HepG2 (cell line): Measurements from ENCODE around the gene HS6ST1. TPM values are rescaled to one million over a fixed set of nuclear protein-coding genes. Genes with fewer than 3 reads are reported as not detected.

ENCODE experiments used
- HNRNPL ChIP-seq: fragments of 200-400 bp; formaldehyde crosslinking; IDR thresholded peaks from 2 replicates; pipeline ENCODE4 v1.6.1; 2017; ENCODE audit warnings: mild to moderate bottlenecking, low read depth, low read length
- KDM5B ChIP-seq: sonication (generic); formaldehyde crosslinking; IDR thresholded peaks from 2 replicates; pipeline ENCODE4 v1.4.0; 2020; ENCODE audit warnings: missing genetic modification reagents, mild to moderate bottlenecking, borderline replicate concordance
- PATZ1 ChIP-seq: sonication (generic); formaldehyde crosslinking; IDR thresholded peaks from 2 replicates; pipeline ENCODE4 v1.4.0; 2020; ENCODE audit warnings: missing genetic modification reagents
- SMAD1 ChIP-seq: sonication (generic); formaldehyde crosslinking; IDR thresholded peaks from 2 replicates; pipeline ENCODE4 v1.4.0; 2020; ENCODE audit warnings: missing genetic modification reagents, low read depth, mild to moderate bottlenecking, borderline replicate concordance
- ZBTB33 ChIP-seq: sonication (generic); formaldehyde crosslinking; IDR thresholded peaks from 2 replicates; pipeline ENCODE4 v1.4.0; 2020; ENCODE audit warnings: missing genetic modification reagents
- ZBTB46 ChIP-seq: sonication (generic); formaldehyde crosslinking; IDR thresholded peaks from 2 replicates; pipeline ENCODE4 v1.4.0; 2020; ENCODE audit warnings: mild to moderate bottlenecking, missing genetic modification reagents, borderline replicate concordance
- ZNF317 ChIP-seq: sonication (generic); formaldehyde crosslinking; IDR thresholded peaks from 2 replicates; pipeline ENCODE4 v1.5.0; 2020; ENCODE audit warnings: mild to moderate bottlenecking, missing genetic modification reagents
- ZNF552 ChIP-seq: sonication (generic); formaldehyde crosslinking; IDR thresholded peaks from 2 replicates; pipeline ENCODE4 v1.9.0; 2022; ENCODE audit warnings: missing genetic modification reagents, mild to moderate bottlenecking, borderline replicate concordance
- ZNF850 ChIP-seq: sonication (generic); formaldehyde crosslinking; conservative IDR thresholded peaks from 2 replicates; pipeline ENCODE4 v1.9.0; 2021; ENCODE audit warnings: mild to moderate bottlenecking, missing genetic modification reagents
- polyA plus RNA-seq, 8 experiments: library from polyadenylated mRNA; depleted of rRNA in 3 of 8; stranded (reverse) in 7 of 8; unstranded in 1 of 8; fragments of >200 nt; fragmentation: Illumina TruSeq in 4 of 8; extraction: Trizol in 4 of 8; gene quantifications; 2 replicates each; pipeline versions ENCODE4 v1.2.1 to v1.2.3, GENCODE V29; 2011 to 2016; ENCODE audit warnings: low read depth in 4 of 8, missing spikeins in 1 of 8, mixed read lengths in 1 of 8; ENCODE audit not compliant: insufficient read depth in 1 of 8
- total RNA-seq, 5 experiments: library from RNA; depleted of rRNA; stranded (reverse); fragments of >200 nt; fragmentation: Illumina TruSeq; extraction: Trizol; gene quantifications; 2 replicates each; pipeline ENCODE4 v1.2.3, GENCODE V29; 2016; ENCODE audit warnings: low read depth in 1 of 5
- TF ChIP-seq, protein P1 (sequence below): sonication (generic); formaldehyde crosslinking; IDR thresholded peaks from 2 replicates; pipeline ENCODE4 v1.4.0; 2020; ENCODE audit warnings: missing genetic modification reagents
- TF ChIP-seq, protein P2 (sequence below): sonication (generic); formaldehyde crosslinking; IDR thresholded peaks from 2 replicates; pipeline ENCODE4 v1.8.1; 2023; ENCODE audit warnings: missing genetic modification reagents, mild to moderate bottlenecking, borderline replicate concordance

The HS6ST1 gene
- total and polyA plus RNA-seq, 2 of the 13 experiments (the other 11 are each of a cell fraction or from before 2014, with no cell fraction given), result 34.5 to 84.6 TPM

DNA sequence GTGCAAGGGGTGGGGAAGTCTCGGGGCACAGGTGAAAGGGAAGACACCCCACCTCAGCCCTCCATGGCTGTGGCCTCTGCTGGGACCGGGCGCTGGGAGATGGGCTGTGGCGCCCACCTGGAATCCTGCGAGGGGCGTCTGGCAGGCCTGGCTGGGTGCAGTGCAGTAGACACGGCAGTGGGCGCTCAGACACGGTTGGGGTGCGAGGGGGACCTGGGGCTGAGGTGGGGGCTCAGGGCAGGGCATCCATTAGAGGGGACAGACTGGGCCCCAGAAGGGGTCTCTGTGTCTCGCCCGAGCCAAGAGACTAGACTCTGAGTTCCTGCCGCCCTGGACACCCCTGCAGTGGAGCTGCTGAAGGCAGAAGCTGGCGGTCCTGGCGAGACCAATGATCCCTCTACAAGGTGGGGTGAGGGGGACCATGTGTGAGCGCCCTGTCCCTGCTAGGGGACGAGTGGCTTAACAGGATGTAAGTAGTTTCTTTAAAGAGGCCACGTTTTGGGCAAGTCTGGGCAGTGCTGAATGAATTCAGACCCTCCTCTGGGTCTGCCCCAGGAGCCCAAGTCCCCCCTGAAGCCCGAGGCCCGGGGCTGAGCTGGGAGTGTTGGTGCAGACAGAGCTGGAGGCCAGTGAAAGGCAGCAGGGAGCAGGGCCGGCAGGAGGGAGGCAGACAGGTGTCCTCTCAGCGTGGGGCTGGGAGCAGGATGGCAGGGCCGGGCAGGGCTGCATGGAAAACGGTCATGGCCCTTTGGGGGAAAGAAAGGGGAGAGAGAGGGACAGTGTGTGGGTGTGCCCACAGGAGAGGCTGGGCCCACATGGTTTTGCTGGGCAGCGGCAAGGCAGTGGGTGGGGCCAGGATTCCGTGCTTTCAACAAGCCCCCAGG lies 57.2 kb downstream of the HS6ST1 start (continued):
- TF ChIP-seq ZNF317 (CRISPR knock-in tag) (0 out of 2 replicates have a peak, but pooled peaks have one; percentile 1), HNRNPL (peak; percentile 84), PATZ1 (CRISPR knock-in tag) (0 out of 2 replicates have a peak, but pooled peaks have one; percentile 10), SMAD1 (CRISPR knock-in tag) (peak; percentile 70; the same call in 1 of the 2 replicates), ZNF850 (CRISPR knock-in tag) (no peak), ZNF552 (no peak), ZBTB33 (CRISPR knock-in tag) (peak; percentile 83; the same call in 1 of the 2 replicates), KDM5B (CRISPR knock-in tag) (no peak), ZBTB46 (CRISPR knock-in tag) (no peak)
- TF ChIP-seq, protein P1, sequence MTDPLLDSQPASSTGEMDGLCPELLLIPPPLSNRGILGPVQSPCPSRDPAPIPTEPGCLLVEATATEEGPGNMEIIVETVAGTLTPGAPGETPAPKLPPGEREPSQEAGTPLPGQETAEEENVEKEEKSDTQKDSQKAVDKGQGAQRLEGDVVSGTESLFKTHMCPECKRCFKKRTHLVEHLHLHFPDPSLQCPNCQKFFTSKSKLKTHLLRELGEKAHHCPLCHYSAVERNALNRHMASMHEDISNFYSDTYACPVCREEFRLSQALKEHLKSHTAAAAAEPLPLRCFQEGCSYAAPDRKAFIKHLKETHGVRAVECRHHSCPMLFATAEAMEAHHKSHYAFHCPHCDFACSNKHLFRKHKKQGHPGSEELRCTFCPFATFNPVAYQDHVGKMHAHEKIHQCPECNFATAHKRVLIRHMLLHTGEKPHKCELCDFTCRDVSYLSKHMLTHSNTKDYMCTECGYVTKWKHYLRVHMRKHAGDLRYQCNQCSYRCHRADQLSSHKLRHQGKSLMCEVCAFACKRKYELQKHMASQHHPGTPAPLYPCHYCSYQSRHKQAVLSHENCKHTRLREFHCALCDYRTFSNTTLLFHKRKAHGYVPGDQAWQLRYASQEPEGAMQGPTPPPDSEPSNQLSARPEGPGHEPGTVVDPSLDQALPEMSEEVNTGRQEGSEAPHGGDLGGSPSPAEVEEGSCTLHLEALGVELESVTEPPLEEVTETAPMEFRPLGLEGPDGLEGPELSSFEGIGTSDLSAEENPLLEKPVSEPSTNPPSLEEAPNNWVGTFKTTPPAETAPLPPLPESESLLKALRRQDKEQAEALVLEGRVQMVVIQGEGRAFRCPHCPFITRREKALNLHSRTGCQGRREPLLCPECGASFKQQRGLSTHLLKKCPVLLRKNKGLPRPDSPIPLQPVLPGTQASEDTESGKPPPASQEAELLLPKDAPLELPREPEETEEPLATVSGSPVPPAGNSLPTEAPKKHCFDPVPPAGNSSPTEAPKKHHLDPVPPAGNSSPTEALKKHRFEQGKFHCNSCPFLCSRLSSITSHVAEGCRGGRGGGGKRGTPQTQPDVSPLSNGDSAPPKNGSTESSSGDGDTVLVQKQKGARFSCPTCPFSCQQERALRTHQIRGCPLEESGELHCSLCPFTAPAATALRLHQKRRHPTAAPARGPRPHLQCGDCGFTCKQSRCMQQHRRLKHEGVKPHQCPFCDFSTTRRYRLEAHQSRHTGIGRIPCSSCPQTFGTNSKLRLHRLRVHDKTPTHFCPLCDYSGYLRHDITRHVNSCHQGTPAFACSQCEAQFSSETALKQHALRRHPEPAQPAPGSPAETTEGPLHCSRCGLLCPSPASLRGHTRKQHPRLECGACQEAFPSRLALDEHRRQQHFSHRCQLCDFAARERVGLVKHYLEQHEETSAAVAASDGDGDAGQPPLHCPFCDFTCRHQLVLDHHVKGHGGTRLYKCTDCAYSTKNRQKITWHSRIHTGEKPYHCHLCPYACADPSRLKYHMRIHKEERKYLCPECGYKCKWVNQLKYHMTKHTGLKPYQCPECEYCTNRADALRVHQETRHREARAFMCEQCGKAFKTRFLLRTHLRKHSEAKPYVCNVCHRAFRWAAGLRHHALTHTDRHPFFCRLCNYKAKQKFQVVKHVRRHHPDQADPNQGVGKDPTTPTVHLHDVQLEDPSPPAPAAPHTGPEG (CRISPR knock-in tag), result no peak
- TF ChIP-seq, protein P2, sequence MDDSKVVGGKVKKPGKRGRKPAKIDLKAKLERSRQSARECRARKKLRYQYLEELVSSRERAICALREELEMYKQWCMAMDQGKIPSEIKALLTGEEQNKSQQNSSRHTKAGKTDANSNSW (CRISPR knock-in tag), result 0 out of 2 replicates have a peak, but pooled peaks have one; percentile 44
